Activated CD4-positive, alpha-beta memory T cell treated with anti-CD3 and anti-CD28 coated beads, Interleukin-2, amount 10 ng/mL, durations not matched to agents 7 days and 5 days (primary cell): ENCODE data around the gene DLX3. TPM values are rescaled to one million over a fixed set of nuclear protein-coding genes. Genes with fewer than 3 reads are reported as not detected.

ENCODE experiments used
- CTCF ChIA-PET: fragments of 350-600 bp; sonication (Branson Sonifier 250); formaldehyde crosslinking; loops from one replicate; lab custom pipeline; 2021; ENCODE audit warnings: antibody characterized with exemption, inconsistent platforms; lab: Charles Lee
- POLR2A ChIA-PET: fragments of 350-600 bp; sonication (Branson Sonifier 250); formaldehyde crosslinking; loops from one replicate; lab custom pipeline; 2021; ENCODE audit warnings: antibody characterized with exemption; lab: Charles Lee
- DNase-seq: peaks from one replicate; pipeline ENCODE4 v3.0.0-alpha.2; 2020
- H3K27ac Mint-ChIP-seq: one replicate; pipeline ENCODE4 v1.8.0; 2021; ENCODE audit warnings: mild to moderate bottlenecking, mixed read lengths
- H3K27me3 Mint-ChIP-seq: one replicate; pipeline ENCODE4 v1.8.0; 2021; ENCODE audit warnings: mixed read lengths
- H3K36me3 Mint-ChIP-seq: one replicate; pipeline ENCODE4 v1.8.0; 2021; ENCODE audit warnings: low read depth, mixed read lengths
- H3K4me1 Mint-ChIP-seq: one replicate; pipeline ENCODE4 v1.8.0; 2021; ENCODE audit warnings: mixed read lengths
- H3K4me3 Mint-ChIP-seq: one replicate; pipeline ENCODE4 v1.8.0; 2021; ENCODE audit warnings: mild to moderate bottlenecking, mixed read lengths
- H3K9me3 Mint-ChIP-seq: one replicate; pipeline ENCODE4 v1.8.0; 2021; ENCODE audit warnings: mixed read lengths
- total RNA-seq, 2 experiments: library from RNA; stranded (reverse); gene quantifications; one replicate each; pipeline ENCODE4 v1.2.3, GENCODE V29; 2021

Gene DLX3
- total RNA-seq, 2 experiments from 2014 or later, result not detected

DNA sequence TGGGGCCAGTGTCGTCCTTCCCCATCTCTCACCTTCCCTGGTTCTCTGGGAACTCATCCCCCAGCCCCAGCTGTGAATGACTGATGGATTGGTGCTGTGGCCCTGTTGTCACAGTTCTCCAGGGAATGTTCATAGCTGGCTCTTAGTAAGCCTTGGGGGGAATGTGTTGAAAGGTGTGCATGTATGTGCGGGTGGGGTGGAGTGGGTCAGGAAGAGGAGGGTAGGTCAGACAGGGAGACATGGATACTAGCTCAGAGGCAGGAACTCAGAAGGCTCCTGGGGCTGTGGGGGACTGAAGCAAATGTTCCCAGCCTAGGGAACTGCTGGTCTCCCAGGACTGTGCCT is 21.8 kb downstream of the DLX3 start:
- Mint-ChIP-seq H3K4me3 (no peak overlapping the region), H3K27me3 (peaks cover 82% of the 10 kb centered on the region), H3K4me1 (peaks cover 23% of the 10 kb centered on the region), H3K9me3 (no peaks in the 10 kb centered on the region), H3K27ac (no peak overlapping the region), H3K36me3 (no peaks in the 10 kb centered on the region)
- no peak for DNase-seq
- ChIA-PET CTCF (interaction anchor here (1.5 to 1.9 kb wide), 2 partner anchors 21 to 24 kb away, joined by 3 to 15 read pairs; no protein-coding TSS in a partner anchor), POLR2A (no interaction called here)

DNA sequence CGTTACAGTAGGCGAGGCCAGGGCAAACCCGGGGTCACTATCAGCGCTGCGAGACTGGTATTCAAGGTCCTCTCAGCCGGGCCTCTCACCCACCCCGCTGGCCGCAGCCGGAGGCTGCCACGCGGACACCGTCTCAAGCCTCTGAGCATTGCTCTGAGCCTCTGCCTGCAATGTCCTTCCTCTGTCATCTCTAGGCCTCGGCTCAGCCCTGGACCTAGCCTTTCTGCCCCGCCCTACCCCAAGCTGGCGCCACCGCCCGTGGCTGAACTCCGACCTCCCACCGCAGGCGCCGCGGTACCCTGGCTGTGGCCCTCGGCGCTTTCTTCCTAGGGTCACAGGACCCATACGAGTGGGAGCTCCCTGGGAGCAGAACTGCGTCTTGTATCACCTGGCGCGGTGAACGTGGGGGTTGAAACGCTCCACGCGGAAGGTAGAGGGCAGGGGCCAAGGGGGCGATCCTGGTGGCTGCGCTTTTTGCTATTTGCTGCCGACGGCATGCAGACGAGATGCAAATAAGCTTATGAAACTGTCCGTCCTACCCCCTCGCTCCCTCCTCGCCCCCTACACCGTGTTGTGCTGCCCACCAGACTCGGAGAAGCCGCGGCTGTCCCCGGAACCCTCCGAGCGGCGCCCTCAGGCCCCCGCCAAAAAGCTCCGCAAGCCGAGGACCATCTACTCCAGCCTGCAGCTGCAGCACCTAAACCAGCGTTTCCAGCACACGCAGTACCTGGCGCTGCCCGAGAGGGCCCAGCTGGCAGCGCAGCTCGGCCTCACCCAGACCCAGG is 22.3 kb downstream of the DLX3 start:
- no peak for DNase-seq
- ChIA-PET POLR2A (interaction anchor here (0.6 kb wide), 1 partner anchor 157 kb away, joined by 3 read pairs; the partner anchor contains the start of gene SAMD14), CTCF (interaction anchor here (1.5 to 2.5 kb wide), 3 partner anchors 20 to 25 kb away, joined by 3 to 15 read pairs (median 12); no protein-coding TSS in a partner anchor)
- Mint-ChIP-seq H3K27me3 (peaks cover 83% of the 10 kb centered on the region), H3K27ac (no peak overlapping the region), H3K4me1 (peaks cover 27% of the 10 kb centered on the region), H3K36me3 (no peaks in the 10 kb centered on the region), H3K9me3 (no peaks in the 10 kb centered on the region), H3K4me3 (no peak overlapping the region)

DNA sequence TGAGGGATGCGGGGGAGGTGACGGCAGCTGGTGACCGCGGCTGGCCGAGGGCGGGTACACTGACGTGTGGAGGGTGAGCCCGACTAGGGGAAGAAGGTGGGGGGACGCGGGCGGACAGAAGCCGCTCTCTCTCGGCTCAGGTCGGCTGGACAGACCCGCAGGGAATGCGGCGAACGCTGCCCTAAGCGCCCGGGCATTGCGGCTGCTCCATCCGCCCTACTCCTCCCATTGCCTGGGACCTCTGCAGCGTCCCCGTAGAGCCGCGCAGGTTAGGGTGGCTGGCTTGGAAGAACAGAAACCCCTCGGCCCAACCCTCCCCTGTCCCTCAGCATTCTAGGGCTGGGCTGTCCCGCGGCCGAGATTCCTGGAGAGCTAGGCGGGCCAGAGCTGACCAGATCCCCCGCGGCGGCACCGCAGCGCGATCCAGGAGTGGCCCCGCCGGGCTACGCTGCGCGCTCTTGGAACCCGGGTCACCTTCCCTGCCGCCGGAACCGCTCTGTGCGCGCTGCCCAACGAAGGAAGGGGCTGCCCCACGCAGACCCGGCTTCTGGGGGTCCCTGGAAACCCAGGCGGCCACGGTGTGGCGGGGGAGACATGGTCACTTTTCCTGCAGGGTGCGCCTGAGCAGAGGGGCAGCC is 23.1 kb downstream of the DLX3 start:
- H3K27ac Mint-ChIP-seq, result no peak overlapping the region
- H3K4me1 Mint-ChIP-seq, result peaks cover 27% of the 10 kb centered on the region

DNA sequence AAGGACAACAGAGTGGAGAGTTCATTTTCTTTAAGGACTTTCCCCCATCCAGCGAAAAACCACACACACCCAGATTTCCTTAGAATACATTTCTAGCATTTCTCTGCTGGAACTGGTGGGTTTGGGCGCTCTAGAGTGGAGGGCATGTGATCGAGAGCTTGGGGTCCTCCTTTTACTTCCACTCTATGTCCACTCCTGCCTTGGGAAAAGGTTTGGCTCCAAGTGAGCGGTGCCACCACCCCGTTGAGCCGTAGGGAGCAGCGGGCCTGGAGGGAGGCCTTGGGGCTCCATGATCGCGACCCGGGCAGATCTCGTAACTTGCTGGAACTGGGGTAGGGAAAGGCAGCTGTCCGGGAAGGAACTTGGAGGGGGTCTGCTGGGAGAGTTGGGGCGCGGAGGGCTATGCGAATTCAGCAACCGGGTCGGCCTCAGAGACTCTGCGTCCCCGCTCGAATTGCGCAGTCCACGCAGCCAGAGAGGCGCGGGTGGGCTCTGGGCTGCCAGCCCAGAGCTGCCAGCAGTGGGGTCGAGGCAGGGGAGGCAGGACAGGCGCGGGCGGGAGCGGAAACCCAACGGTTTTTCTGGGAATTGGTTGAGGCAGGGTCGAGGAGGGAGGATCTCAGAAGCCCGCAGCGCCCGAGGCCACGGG is 23.7 kb downstream of the DLX3 start:
- H3K9me3 Mint-ChIP-seq, result no peaks in the 10 kb centered on the region
- CTCF ChIA-PET, result interaction anchor here (2.5 kb wide), 1 partner anchor 26 kb away, joined by 12 read pairs; no protein-coding TSS in a partner anchor
- POLR2A ChIA-PET, result no interaction called here
- H3K27ac Mint-ChIP-seq, result no peak overlapping the region
- H3K4me3 Mint-ChIP-seq, result no peak overlapping the region
- peaks cover 87% of the 10 kb centered on the region for H3K27me3 Mint-ChIP-seq
- no peaks in the 10 kb centered on the region for H3K36me3 Mint-ChIP-seq
- no peak for DNase-seq
- peaks cover 27% of the 10 kb centered on the region for H3K4me1 Mint-ChIP-seq

More for the DNA sequence above, 23.1 kb downstream of the DLX3 start:
- H3K4me3 Mint-ChIP-seq, result no peak overlapping the region
- H3K9me3 Mint-ChIP-seq, result no peaks in the 10 kb centered on the region
- no peaks in the 10 kb centered on the region for H3K36me3 Mint-ChIP-seq
- CTCF ChIA-PET, result interaction anchor here (2.5 kb wide), 1 partner anchor 25 kb away, joined by 12 read pairs; no protein-coding TSS in a partner anchor
- POLR2A ChIA-PET, result no interaction called here
- peaks cover 84% of the 10 kb centered on the region for H3K27me3 Mint-ChIP-seq
- DNase-seq, result no peak

DNA sequence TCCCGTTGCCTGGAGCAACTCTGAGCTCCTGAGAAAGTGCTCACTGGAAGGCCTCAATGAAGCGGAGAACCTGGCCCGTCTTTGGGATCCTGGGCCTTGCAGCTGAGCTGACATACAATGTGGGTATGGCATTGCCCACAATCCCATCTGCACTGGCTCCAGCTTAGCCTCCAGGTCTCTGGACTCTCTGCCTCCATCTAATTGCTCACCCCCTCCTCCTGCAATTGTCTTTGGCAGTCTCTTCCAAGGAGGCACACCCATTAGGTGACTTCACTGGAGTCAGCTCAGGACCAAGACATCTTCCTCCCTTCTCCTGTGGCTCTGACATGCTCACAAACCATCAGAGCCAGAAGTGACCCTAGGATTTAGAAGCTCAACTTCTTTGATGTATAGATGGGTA is 24.5 kb downstream of the DLX3 start:
- ChIA-PET POLR2A (no interaction called here), CTCF (interaction anchor here (2.5 kb wide), 1 partner anchor 26 kb away, joined by 12 read pairs; no protein-coding TSS in a partner anchor)
- no peaks in the 10 kb centered on the region for H3K9me3 Mint-ChIP-seq
- no peak overlapping the region for H3K27ac Mint-ChIP-seq
- H3K27me3 Mint-ChIP-seq, result peaks cover 90% of the 10 kb centered on the region
- DNase-seq, result no peak
- no peaks in the 10 kb centered on the region for H3K36me3 Mint-ChIP-seq
- H3K4me3 Mint-ChIP-seq, result peak overlapping the region; percentile 26
- H3K4me1 Mint-ChIP-seq, result peaks cover 29% of the 10 kb centered on the region

DNA sequence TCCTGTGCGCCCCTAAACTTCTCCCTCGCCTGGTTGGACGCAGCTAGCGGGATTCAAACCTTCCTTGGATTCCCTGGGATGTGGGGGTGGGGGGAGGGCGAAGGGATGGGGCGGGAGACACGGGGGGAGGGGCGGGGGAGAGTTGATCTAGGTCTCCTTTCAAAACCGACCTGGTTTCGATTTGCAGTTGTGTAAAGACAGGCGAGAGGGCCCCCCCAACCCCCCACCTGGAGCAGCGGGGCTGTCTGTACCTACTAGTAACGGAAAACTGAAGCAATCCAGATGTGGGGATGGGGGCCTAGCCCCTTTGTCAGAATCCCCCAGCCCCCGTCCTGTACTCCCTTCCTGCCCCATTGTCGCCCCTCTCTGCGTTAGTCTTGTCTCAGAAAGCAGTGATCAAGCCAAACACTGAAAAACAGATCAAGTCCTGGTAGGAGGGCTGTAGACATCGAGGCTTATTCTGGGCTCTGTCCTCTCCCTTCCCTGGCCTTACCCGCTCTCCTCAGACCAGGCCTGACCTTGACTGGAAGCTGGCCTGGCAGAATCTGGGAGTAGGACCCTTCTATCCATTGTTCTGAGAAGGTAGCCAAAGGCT is 25.1 kb downstream of the DLX3 start:
- DNase-seq, result no peak
- ChIA-PET POLR2A (no interaction called here), CTCF (interaction anchor here (2.5 kb wide), 1 partner anchor 27 kb away, joined by 12 read pairs; no protein-coding TSS in a partner anchor)
- peaks cover 32% of the 10 kb centered on the region for H3K4me1 Mint-ChIP-seq
- H3K27me3 Mint-ChIP-seq, result peaks cover 90% of the 10 kb centered on the region
- no peaks in the 10 kb centered on the region for H3K36me3 Mint-ChIP-seq
- H3K4me3 Mint-ChIP-seq, result peak overlapping the region; percentile 81
- no peak overlapping the region for H3K27ac Mint-ChIP-seq
- no peaks in the 10 kb centered on the region for H3K9me3 Mint-ChIP-seq

DNA sequence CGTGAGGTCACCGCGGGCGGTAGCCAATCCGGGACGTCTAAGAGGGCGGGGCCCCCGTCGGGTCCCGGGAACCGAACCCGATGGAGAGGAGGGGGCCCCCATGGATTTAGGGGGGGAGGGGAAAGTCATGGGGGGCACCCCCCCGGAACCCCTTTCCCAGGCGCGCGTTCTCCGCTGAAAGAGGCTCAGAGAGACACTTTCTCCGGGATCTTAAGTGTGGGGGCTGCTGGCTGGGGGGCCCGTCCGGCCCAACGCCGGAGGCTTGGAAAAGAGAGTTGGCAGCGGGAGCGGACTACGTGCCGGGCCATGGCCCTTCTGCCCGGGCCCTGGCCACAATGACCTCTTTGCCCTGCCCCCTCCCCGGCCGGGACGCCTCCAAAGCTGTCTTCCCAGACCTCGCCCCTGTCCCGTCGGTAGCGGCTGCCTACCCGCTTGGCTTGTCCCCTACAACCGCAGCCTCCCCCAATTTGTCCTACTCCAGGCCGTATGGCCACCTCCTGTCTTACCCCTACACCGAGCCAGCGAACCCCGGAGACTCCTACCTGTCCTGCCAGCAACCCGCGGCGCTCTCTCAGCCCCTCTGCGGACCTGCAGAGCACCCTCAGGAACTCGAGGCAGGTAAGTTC is 25.8 kb downstream of the DLX3 start, which contains the start of gene DLX4:
Gene DLX4, plus strand, starts transcription at position 57 of the 626 bp plus-strand sequence. Its CDS starts 279 bp downstream, at position 336.
- no peaks in the 10 kb centered on the region for H3K9me3 Mint-ChIP-seq

DNA sequence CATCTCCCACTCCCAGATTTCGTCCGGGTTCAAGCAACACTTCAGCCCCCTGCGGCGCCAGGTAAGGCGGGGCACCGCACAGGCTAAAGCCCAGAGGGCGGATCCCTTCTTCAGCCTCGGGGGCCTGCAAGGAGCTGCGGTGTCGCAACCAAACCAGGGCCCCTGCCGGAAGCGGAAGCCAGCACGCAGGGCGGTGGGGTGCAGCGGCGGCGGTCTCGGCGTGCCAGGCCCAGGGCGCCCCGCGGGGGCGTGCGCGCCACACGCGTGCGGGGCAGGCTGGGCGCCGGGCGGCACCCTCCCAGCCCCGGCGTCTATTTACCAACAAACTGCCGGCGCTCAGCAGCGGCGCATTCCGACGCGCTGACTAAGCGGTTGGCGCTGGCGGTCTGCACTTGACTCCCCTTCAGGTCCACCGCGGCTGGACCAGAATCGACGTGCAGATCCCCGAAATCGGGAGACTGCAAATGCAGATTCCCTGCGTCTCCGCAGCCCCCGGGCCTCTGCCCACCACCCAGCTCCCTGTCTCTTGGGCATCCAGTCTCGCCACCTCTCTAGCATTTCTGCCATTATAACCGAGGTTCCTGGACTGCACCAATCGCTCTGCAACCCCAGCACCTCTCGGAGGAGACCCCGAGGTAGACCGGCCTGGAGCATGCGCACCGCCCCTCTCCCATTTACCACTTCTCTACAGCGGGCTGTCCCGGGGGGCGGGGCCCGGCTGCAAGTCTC is 26.5 kb downstream of the DLX3 start:
- Mint-ChIP-seq H3K27ac (no peak overlapping the region), H3K4me3 (peak overlapping the region; percentile 81)
- POLR2A ChIA-PET, result interaction anchor here (1.0 kb wide), 1 partner anchor 25 kb away, joined by 3 read pairs; no protein-coding TSS in a partner anchor

More for the DNA sequence above, 25.8 kb downstream of the DLX3 start, which contains the start of gene DLX4:
- no peak within 1 kb of the TSS for H3K27ac Mint-ChIP-seq
- POLR2A ChIA-PET, result interaction anchor here (1.0 kb wide), 1 partner anchor 24 kb away, joined by 3 read pairs; no protein-coding TSS in a partner anchor
- peaks cover 35% of the 10 kb centered on the region for H3K4me1 Mint-ChIP-seq
- peak within 1 kb of the TSS; percentile 81 for H3K4me3 Mint-ChIP-seq
- no peak for DNase-seq
- peaks cover 92% of the 10 kb centered on the region for H3K27me3 Mint-ChIP-seq
- no peaks in the 10 kb centered on the region for H3K36me3 Mint-ChIP-seq
- CTCF ChIA-PET, result interaction anchor here (1.2 kb wide), 1 partner anchor 412 kb away, joined by 3 read pairs; no protein-coding TSS in a partner anchor

DNA sequence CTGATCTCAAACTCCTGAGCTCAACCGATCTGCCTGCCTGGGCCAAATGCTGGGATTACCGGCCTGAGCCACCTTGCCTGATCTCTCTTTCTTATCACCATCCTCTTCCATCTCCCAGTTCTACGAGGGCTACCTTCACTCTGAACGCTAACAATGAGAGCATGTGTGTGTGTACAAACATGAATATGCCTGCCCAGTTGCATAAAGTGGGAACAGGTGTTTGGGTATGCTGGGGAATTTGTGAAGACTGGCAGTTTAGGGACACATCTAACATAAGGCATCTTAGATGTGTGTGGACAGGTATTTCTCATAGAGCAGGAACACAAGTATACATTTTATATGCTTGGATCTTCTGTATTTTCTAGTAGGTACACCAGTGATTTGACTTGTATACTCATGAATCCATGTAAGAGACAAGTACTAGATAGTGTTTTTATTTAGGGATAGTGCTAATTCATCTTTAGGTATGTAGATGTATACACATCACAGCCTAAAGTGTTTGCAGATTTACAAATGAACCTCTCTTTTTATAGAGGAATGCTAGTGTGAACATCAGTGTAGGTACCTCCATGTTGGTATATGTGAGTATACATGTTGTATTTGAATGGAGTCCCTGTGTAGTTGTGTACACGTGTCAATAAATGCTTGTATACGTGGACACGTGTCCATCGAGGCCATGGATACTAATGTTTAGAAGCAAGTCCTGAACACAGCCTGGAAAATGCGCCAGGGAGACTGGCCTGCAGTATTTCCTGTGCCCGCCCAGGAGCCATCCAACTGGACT is 27.2 kb downstream of the DLX3 start:
- H3K4me1 Mint-ChIP-seq, result peaks cover 44% of the 10 kb centered on the region
- peaks cover 90% of the 10 kb centered on the region for H3K27me3 Mint-ChIP-seq
- POLR2A ChIA-PET, result no interaction called here

More for the DNA sequence above, 26.5 kb downstream of the DLX3 start:
- Mint-ChIP-seq H3K4me1 (peaks cover 39% of the 10 kb centered on the region), H3K9me3 (no peaks in the 10 kb centered on the region), H3K36me3 (no peaks in the 10 kb centered on the region), H3K27me3 (peaks cover 92% of the 10 kb centered on the region)
- CTCF ChIA-PET, result interaction anchor here (1.2 kb wide), 1 partner anchor 411 kb away, joined by 3 read pairs; no protein-coding TSS in a partner anchor
- peak; percentile 74 for DNase-seq

DNA sequence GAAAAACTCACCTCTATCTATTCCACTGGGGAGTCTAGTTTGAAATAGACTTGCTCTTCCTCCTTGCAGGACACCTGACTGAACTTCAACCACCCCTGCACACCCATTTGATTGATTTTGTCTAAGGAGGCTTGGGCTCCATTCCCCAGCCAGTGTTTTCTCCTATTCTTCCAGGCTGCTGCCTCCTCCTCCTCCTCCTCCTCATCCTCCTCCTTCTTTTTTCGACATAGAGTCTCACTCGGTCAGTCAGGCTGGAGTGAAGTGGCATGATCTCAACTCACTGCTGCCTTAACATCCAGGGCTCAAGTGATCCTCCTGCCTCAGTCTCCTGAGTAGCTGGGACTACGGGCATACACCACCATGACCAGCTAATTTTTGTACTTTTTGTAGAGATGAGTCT is 27.8 kb downstream of the DLX3 start:
- Mint-ChIP-seq H3K4me1 (peaks cover 44% of the 10 kb centered on the region), H3K9me3 (no peaks in the 10 kb centered on the region)

More for the DNA sequence above, 27.2 kb downstream of the DLX3 start:
- H3K4me3 Mint-ChIP-seq, result peak overlapping the region; percentile 55
- CTCF ChIA-PET, result interaction anchor here (1.2 to 1.7 kb wide), 2 partner anchors 29 to 411 kb away, joined by 3 to 5 read pairs; no protein-coding TSS in a partner anchor
- no peak for DNase-seq
- no peaks in the 10 kb centered on the region for H3K9me3 Mint-ChIP-seq
- H3K27ac Mint-ChIP-seq, result no peak overlapping the region
- no peaks in the 10 kb centered on the region for H3K36me3 Mint-ChIP-seq

More for the DNA sequence above, 27.8 kb downstream of the DLX3 start:
- Mint-ChIP-seq H3K27ac (no peak overlapping the region), H3K27me3 (peaks cover 91% of the 10 kb centered on the region), H3K36me3 (no peaks in the 10 kb centered on the region), H3K4me3 (no peak overlapping the region)
- ChIA-PET POLR2A (no interaction called here), CTCF (interaction anchor here (1.7 kb wide), 1 partner anchor 30 kb away, joined by 5 read pairs; no protein-coding TSS in a partner anchor)
- DNase-seq, result no peak
